Activated T-helper 1 cell treated with anti-CD3 and anti-CD28 coated beads, Interleukin-12 subunit alpha, Interleukin-12 subunit beta, Interleukin-2, Interleukin-4 antibody, amounts not matched to agents 30 ng/mL and 10 ng/mL and 1 ng/mL, durations not matched to agents 14 hours and 24 hours and 36 hours (primary cell): ENCODE data around the gene TH. TPM values are rescaled to one million over a fixed set of nuclear protein-coding genes. Genes with fewer than 3 reads are reported as not detected.

Source experiments
- DNase-seq: peaks from one replicate; pipeline ENCODE4 v3.0.0; 2021; ENCODE audit warnings: low spot score
- H3K27ac Mint-ChIP-seq: one replicate; pipeline ENCODE4 v1.8.0; 2021; ENCODE audit warnings: mild to moderate bottlenecking, mixed read lengths
- H3K27me3 Mint-ChIP-seq: one replicate; pipeline ENCODE4 v1.8.0; 2022; ENCODE audit warnings: mild to moderate bottlenecking, moderate library complexity, mixed read lengths; ENCODE audit not compliant: insufficient read depth
- H3K36me3 Mint-ChIP-seq: one replicate; pipeline ENCODE4 v1.8.0; 2021; ENCODE audit warnings: low read depth, mixed read lengths
- H3K4me1 Mint-ChIP-seq: one replicate; pipeline ENCODE4 v1.8.0; 2021; ENCODE audit warnings: low read depth, mixed read lengths
- H3K4me3 Mint-ChIP-seq: one replicate; pipeline ENCODE4 v1.8.0; 2021; ENCODE audit warnings: mild to moderate bottlenecking, moderate library complexity, mixed read lengths
- H3K9me3 Mint-ChIP-seq: one replicate; pipeline ENCODE4 v1.8.0; 2021; ENCODE audit warnings: mixed read lengths
- intact Hi-C: fragments of 100-400 bp; cut with micrococcal nuclease; formaldehyde crosslinking; loops from one replicate; pipeline ENCODE4 v1.15.1; 2024
- total RNA-seq: library from RNA; stranded (reverse); gene quantifications from 2 replicates; pipeline ENCODE4 v1.2.3, GENCODE V29; 2022

Gene TH
- total RNA-seq, 1 donor from 2014 or later: not detected

DNA sequence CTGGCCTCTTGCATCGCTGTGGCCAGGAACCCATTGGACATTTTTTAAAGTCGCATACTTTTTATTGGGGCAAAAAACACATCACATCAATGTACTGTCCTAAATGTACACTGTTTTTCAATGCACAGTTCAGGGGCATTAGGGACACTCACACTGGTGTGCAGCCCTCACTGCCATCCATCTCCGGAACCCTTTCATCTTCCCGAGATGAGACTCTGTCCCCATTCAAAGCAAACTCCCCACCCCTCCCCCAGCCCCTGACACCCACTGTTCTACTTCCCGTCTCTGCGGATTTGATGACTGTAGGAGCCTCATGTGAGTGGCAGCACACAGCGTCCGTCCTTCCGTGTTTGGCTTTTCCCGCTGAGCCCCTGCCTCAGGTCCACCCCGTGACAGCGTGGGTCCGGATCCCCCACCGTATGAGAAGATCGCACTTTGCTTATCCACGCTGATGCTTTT lies 41.8 kb upstream of the TH start:
- peak overlapping the region; percentile 30 for H3K27ac Mint-ChIP-seq
- H3K4me1 Mint-ChIP-seq: peaks cover 6% of the 10 kb centered on the region
- no peak overlapping the region for H3K4me3 Mint-ChIP-seq
- no peaks in the 10 kb centered on the region for H3K9me3 Mint-ChIP-seq
- no peaks in the 10 kb centered on the region for H3K27me3 Mint-ChIP-seq
- no peak for DNase-seq
- intact Hi-C loops: no loop called here
- no peaks in the 10 kb centered on the region for H3K36me3 Mint-ChIP-seq

GRCh38 chr11:2212411-2213251 lies 41.0 kb upstream of the TH start:
- no peak for DNase-seq
- H3K4me3 Mint-ChIP-seq: no peak overlapping the region
- no peaks in the 10 kb centered on the region for H3K9me3 Mint-ChIP-seq
- intact Hi-C loops: no loop called here
- no peak overlapping the region for H3K27ac Mint-ChIP-seq
- no peaks in the 10 kb centered on the region for H3K36me3 Mint-ChIP-seq
- H3K27me3 Mint-ChIP-seq: no peaks in the 10 kb centered on the region
- peaks cover 6% of the 10 kb centered on the region for H3K4me1 Mint-ChIP-seq

GRCh38 chr11:2211113-2211971 lies 39.7 kb upstream of the TH start:
- Mint-ChIP-seq H3K36me3 (no peaks in the 10 kb centered on the region), H3K27me3 (no peaks in the 10 kb centered on the region), H3K9me3 (no peaks in the 10 kb centered on the region), H3K27ac (no peak overlapping the region), H3K4me1 (peaks cover 6% of the 10 kb centered on the region), H3K4me3 (no peak overlapping the region)
- DNase-seq: no peak
- intact Hi-C loops: no loop called here

- H3K27ac Mint-ChIP-seq: no peak overlapping the region
- H3K4me3 Mint-ChIP-seq: no peak overlapping the region
- H3K4me1 Mint-ChIP-seq: peaks cover 6% of the 10 kb centered on the region
- no peaks in the 10 kb centered on the region for H3K9me3 Mint-ChIP-seq
- intact Hi-C loops: no loop called here
- no peak for DNase-seq
- no peaks in the 10 kb centered on the region for H3K36me3 Mint-ChIP-seq
- no peaks in the 10 kb centered on the region for H3K27me3 Mint-ChIP-seq
These were observed 38.9 kb upstream of the TH start for GRCh38 chr11:2210366-2211112.

DNA sequence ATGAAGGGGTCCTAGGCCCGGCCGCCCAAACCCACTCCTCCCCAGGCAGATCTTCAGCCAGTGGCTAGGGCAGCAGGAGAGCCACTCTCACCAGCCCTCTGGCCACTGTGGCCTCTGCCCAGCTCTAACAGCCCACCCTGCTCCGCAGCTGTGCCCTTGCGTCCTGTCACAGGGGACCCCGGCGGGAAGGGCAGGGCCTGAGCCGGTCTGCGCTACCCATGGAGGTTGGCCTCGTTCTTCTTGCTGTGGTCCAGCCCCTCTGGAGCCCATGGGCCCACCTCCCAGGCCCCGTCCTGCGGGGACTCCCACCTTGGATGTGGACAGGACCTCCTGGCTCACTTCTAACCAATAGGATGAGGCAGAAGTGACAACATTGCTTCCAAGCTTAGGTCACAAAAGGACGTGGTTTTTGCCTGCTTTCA lies 38.3 kb upstream of the TH start:
- no peaks in the 10 kb centered on the region for H3K27me3 Mint-ChIP-seq
- no peak overlapping the region for H3K27ac Mint-ChIP-seq
- no peak overlapping the region for H3K4me3 Mint-ChIP-seq
- DNase-seq: no peak
- no peaks in the 10 kb centered on the region for H3K9me3 Mint-ChIP-seq
- peaks cover 6% of the 10 kb centered on the region for H3K4me1 Mint-ChIP-seq
- intact Hi-C loops: no loop called here
- H3K36me3 Mint-ChIP-seq: no peaks in the 10 kb centered on the region

GRCh38 chr11:2209370-2209801 lies 37.8 kb upstream of the TH start:
- H3K36me3 Mint-ChIP-seq: no peaks in the 10 kb centered on the region
- no peaks in the 10 kb centered on the region for H3K27me3 Mint-ChIP-seq
- peaks cover 6% of the 10 kb centered on the region for H3K4me1 Mint-ChIP-seq
- intact Hi-C loops: no loop called here
- H3K27ac Mint-ChIP-seq: no peak overlapping the region
- no peak overlapping the region for H3K4me3 Mint-ChIP-seq
- no peak for DNase-seq
- H3K9me3 Mint-ChIP-seq: no peaks in the 10 kb centered on the region

DNA sequence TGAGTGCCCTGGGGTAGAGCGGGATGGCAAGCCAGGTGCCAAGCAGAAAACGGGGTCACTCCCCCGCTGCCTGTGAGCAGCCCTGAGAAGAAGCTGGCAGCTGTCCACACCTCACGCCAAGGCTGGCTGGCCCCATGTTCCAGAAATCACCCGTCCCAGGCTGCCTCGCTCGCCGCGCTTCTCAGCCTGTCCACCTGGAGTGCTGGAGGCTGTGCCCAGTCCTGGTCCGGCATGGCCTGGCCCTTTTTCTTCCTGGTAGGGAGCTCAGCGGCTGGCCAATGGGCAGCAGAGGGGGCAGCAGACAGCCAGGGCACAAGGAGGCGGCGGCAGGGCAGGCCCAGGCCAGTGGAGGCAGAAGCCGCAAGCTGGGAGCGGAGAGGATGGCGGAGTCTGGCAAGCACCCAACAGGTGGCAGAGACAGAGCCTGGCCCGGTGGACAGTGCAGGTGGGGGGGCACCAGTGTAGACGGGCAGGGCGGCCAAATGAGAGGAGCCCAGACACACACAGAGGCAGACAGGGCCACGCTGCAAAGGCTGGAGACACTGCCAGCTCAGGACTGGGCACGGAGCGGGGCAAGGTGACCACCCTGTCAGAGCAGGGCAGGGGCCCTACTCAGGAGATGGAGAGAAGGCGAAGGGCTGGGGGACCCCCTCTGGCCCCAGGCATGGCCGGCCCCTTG lies 37.2 kb upstream of the TH start:
- Mint-ChIP-seq H3K9me3 (no peaks in the 10 kb centered on the region), H3K27me3 (no peaks in the 10 kb centered on the region), H3K4me1 (peaks cover 6% of the 10 kb centered on the region), H3K27ac (no peak overlapping the region), H3K36me3 (no peaks in the 10 kb centered on the region), H3K4me3 (no peak overlapping the region)
- intact Hi-C loops: no loop called here
- DNase-seq: no peak

DNA sequence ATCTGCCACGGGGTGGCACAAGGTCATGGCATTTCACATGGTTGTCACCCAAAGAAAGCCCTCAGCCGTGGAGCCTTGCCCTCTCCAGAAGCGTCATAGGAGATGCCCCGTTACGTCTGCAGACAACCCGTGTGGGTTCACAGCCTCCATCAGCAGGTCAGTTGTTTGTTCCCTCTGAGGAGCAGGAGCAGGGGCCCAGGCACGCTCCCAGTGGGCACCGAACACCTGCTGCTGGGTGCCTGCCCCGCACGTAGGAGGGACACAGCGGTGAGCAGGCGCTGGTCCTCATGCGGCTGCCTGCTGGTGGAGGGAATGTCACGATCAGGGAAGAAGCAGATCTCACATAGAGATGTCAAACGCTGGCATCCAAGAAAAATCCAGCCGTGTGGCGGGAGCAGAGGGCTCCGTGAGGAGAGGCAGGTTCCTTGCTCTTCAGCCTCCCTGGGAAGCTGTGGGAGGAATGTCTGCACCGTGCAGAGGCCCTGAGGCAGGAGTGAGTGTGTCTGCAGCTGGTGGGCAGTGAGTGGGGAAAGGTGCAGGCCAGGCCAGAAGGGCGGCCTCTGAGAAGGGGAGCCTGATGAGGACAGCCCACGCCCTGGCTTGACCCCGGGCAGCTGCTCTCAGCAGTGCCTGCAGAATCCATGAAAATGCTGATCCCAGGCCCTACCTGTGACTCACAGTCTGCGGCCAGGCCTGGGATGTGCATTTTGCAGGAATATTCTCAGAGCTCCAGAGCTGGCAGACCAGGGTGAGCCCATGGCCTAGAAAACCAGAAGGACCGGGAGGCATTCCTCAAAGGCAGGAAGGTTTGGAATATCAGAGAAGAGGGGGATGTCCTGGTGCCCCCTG lies 36.4 kb upstream of the TH start:
- intact Hi-C loops: no loop called here
- Mint-ChIP-seq H3K4me1 (no peaks in the 10 kb centered on the region), H3K27ac (no peak overlapping the region), H3K27me3 (no peaks in the 10 kb centered on the region), H3K9me3 (no peaks in the 10 kb centered on the region), H3K4me3 (no peak overlapping the region), H3K36me3 (no peaks in the 10 kb centered on the region)
- no peak for DNase-seq

DNA sequence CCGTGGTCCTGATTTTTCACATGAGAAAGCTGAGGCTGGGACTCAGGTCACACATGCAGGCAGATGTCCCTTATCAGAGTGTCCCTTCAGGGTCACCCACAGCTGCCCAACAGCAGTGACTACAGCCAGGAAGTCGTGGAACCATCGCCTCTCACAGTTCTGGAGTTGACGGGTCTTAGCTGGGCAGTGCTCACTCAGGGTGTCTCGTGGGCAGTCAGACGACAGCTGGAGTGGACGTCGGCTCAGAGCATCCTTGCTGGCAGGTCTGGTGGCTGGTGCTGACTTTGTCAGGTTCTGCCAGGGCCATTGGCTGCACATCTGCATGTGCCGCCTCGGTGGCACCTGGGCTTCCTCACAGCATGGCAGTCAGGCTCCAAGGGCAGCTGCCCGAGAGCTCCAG lies 35.6 kb upstream of the TH start:
- Mint-ChIP-seq H3K27me3 (no peaks in the 10 kb centered on the region), H3K4me3 (no peak overlapping the region), H3K9me3 (no peaks in the 10 kb centered on the region), H3K4me1 (no peaks in the 10 kb centered on the region), H3K36me3 (no peaks in the 10 kb centered on the region), H3K27ac (no peak overlapping the region)
- intact Hi-C loops: no loop called here
- DNase-seq: no peak

GRCh38 chr11:2205981-2206690 lies 34.5 kb upstream of the TH start:
- no peak for DNase-seq
- H3K4me1 Mint-ChIP-seq: no peaks in the 10 kb centered on the region
- no peak overlapping the region for H3K27ac Mint-ChIP-seq
- H3K9me3 Mint-ChIP-seq: no peaks in the 10 kb centered on the region
- H3K36me3 Mint-ChIP-seq: no peaks in the 10 kb centered on the region
- intact Hi-C loops: no loop called here
- no peak overlapping the region for H3K4me3 Mint-ChIP-seq
- no peaks in the 10 kb centered on the region for H3K27me3 Mint-ChIP-seq

- intact Hi-C loops: no loop called here
- H3K9me3 Mint-ChIP-seq: no peaks in the 10 kb centered on the region
- no peaks in the 10 kb centered on the region for H3K27me3 Mint-ChIP-seq
- H3K27ac Mint-ChIP-seq: no peak overlapping the region
- no peak for DNase-seq
- H3K4me1 Mint-ChIP-seq: no peaks in the 10 kb centered on the region
- H3K4me3 Mint-ChIP-seq: no peak overlapping the region
- no peaks in the 10 kb centered on the region for H3K36me3 Mint-ChIP-seq
These were observed 33.7 kb upstream of the TH start for GRCh38 chr11:2205214-2205720.
